Astrocyte (in vitro differentiated cells and primary cell): ENCODE measurements around the gene PTRHD1. TPM values are rescaled to one million over a fixed set of nuclear protein-coding genes. Genes with fewer than 3 reads are reported as not detected.

ENCODE experiments used
- DNase-seq: peaks from one replicate; pipeline ENCODE4 v3.0.0-alpha.2; 2010; ENCODE audit warnings: low read depth
- FAIRE-seq: peaks from 2 replicates; lab custom pipeline; 2011; peaks lifted over from hg19 to GRCh38; lab: Jason Lieb, UNC
- H2AFZ ChIP-seq: 2 replicates; pipeline ENCODE4 v1.6.0; 2012; ENCODE audit warnings: low read depth, low read length, inconsistent platforms
- H3K27ac ChIP-seq: 2 replicates; pipeline ENCODE4 v1.5.1; 2011; ENCODE audit warnings: low read depth, low read length, inconsistent platforms
- H3K27me3 ChIP-seq: 2 replicates; pipeline ENCODE4 v1.6.0; 2011; ENCODE audit warnings: low read length, inconsistent platforms; ENCODE audit not compliant: insufficient read depth
- H3K36me3 ChIP-seq: 2 replicates; pipeline ENCODE4 v1.5.1; 2011; ENCODE audit warnings: low read length, inconsistent platforms; ENCODE audit not compliant: insufficient read depth
- H3K4me1 ChIP-seq: 2 replicates; pipeline ENCODE4 v1.5.1; 2011; ENCODE audit warnings: low read length, inconsistent platforms; ENCODE audit not compliant: insufficient read depth
- H3K4me2 ChIP-seq: 2 replicates; pipeline ENCODE4 v1.6.0; 2012; ENCODE audit warnings: low read length, inconsistent platforms
- H3K4me3 ChIP-seq: 2 replicates; pipeline ENCODE4 v1.5.1; 2011; ENCODE audit warnings: low read depth, mild to moderate bottlenecking, low read length, inconsistent platforms; ENCODE audit not compliant: insufficient read depth
- H3K79me2 ChIP-seq: 2 replicates; pipeline ENCODE4 v1.6.0; 2012; ENCODE audit warnings: mild to moderate bottlenecking, low read length, inconsistent platforms; ENCODE audit not compliant: insufficient read depth
- H3K9ac ChIP-seq: 2 replicates; pipeline ENCODE4 v1.6.0; 2012; ENCODE audit warnings: mild to moderate bottlenecking, low read length, inconsistent platforms
- H3K9me3 ChIP-seq: 2 replicates; pipeline ENCODE4 v1.5.1; 2012; ENCODE audit warnings: low read depth, mild to moderate bottlenecking, low read length, inconsistent platforms; ENCODE audit not compliant: insufficient read depth
- H4K20me1 ChIP-seq: 2 replicates; pipeline ENCODE4 v1.6.0; 2012; ENCODE audit warnings: low read length, inconsistent platforms; ENCODE audit not compliant: insufficient read depth
- H3K27ac Mint-ChIP-seq: one replicate; pipeline ENCODE4 v1.8.0; 2021; ENCODE audit warnings: mild to moderate bottlenecking, mixed read lengths; ENCODE audit not compliant: unreplicated experiment
- H3K27me3 Mint-ChIP-seq: one replicate; pipeline ENCODE4 v1.8.0; 2021; ENCODE audit warnings: low read depth, mixed read lengths; ENCODE audit not compliant: unreplicated experiment
- H3K36me3 Mint-ChIP-seq: one replicate; pipeline ENCODE4 v1.8.0; 2021; ENCODE audit warnings: low read depth, mixed read lengths; ENCODE audit not compliant: unreplicated experiment
- H3K4me1 Mint-ChIP-seq: one replicate; pipeline ENCODE4 v1.8.0; 2021; ENCODE audit warnings: low read depth, mixed read lengths; ENCODE audit not compliant: unreplicated experiment
- H3K4me3 Mint-ChIP-seq: one replicate; pipeline ENCODE4 v1.8.0; 2021; ENCODE audit warnings: mild to moderate bottlenecking, moderate library complexity, mixed read lengths; ENCODE audit not compliant: unreplicated experiment
- H3K9me3 Mint-ChIP-seq: one replicate; pipeline ENCODE4 v1.8.0; 2021; ENCODE audit warnings: mild to moderate bottlenecking, mixed read lengths; ENCODE audit not compliant: unreplicated experiment
- EZH2 ChIP-seq: IDR thresholded peaks from 2 replicates; pipeline ENCODE4 v1.6.1; 2012; ENCODE audit warnings: mild to moderate bottlenecking, low read length, inconsistent platforms; ENCODE audit not compliant: insufficient read depth
- total RNA-seq: library from RNA; stranded (reverse); gene quantifications from 2 replicates; pipeline ENCODE4 v1.2.1, GENCODE V29; 2021
- TF ChIP-seq, protein P1 (sequence below): IDR thresholded peaks from 2 replicates; pipeline ENCODE4 v1.5.1; 2011; ENCODE audit warnings: low read depth, mild to moderate bottlenecking, inconsistent platforms, low read length, moderate library complexity; ENCODE audit not compliant: insufficient read depth

Gene PTRHD1
- total RNA-seq, 1 donor from 2014 or later: 28.7 TPM

GRCh38 chr2:24832931-24833701, 39.9 kb upstream of the PTRHD1 start:
- H3K9ac ChIP-seq: no peak overlapping the region
- H3K27me3 Mint-ChIP-seq: no peaks in the 10 kb centered on the region
- no peaks in the 10 kb centered on the region for H4K20me1 ChIP-seq
- TF ChIP-seq EZH2: no peak
- TF ChIP-seq, protein P1, sequence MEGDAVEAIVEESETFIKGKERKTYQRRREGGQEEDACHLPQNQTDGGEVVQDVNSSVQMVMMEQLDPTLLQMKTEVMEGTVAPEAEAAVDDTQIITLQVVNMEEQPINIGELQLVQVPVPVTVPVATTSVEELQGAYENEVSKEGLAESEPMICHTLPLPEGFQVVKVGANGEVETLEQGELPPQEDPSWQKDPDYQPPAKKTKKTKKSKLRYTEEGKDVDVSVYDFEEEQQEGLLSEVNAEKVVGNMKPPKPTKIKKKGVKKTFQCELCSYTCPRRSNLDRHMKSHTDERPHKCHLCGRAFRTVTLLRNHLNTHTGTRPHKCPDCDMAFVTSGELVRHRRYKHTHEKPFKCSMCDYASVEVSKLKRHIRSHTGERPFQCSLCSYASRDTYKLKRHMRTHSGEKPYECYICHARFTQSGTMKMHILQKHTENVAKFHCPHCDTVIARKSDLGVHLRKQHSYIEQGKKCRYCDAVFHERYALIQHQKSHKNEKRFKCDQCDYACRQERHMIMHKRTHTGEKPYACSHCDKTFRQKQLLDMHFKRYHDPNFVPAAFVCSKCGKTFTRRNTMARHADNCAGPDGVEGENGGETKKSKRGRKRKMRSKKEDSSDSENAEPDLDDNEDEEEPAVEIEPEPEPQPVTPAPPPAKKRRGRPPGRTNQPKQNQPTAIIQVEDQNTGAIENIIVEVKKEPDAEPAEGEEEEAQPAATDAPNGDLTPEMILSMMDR: no peak
- H3K9me3 Mint-ChIP-seq: no peaks in the 10 kb centered on the region
- no peaks in the 10 kb centered on the region for H3K9me3 ChIP-seq
- peaks cover 8% of the 10 kb centered on the region for H3K4me1 ChIP-seq
- H3K4me3 Mint-ChIP-seq: no peak overlapping the region
- no peak overlapping the region for H3K27ac Mint-ChIP-seq
- no peaks in the 10 kb centered on the region for H3K36me3 ChIP-seq
- no peak for DNase-seq
- no peak overlapping the region for H3K4me3 ChIP-seq
- peaks cover 2% of the 10 kb centered on the region for H3K4me1 Mint-ChIP-seq
- H3K4me2 ChIP-seq: no peak overlapping the region
- no peak overlapping the region for H3K27ac ChIP-seq
- no peaks in the 10 kb centered on the region for H3K27me3 ChIP-seq
- no peaks in the 10 kb centered on the region for H3K79me2 ChIP-seq
- FAIRE-seq: no peak
- H2AFZ ChIP-seq: no peak overlapping the region
- peaks cover 10% of the 10 kb centered on the region for H3K36me3 Mint-ChIP-seq

DNA sequence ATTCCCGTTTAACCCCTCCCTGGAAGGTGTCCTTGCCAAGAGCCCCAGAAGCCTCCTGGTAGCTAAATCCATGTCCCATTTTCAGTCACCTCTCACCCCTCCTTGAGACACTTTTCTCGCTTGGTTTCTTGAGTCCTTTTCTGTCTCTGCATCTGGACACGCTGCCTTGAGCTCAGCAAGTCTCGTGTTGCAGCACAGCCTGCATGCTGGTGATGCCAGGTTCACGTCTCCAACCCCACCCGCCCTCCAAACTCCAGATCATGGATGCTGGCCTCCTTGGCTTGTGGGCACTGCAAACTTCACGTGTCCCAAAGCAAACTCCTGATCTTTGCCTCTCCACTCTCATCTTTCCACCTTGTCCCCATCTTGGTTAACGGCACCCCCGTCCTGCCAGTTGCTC, 39.3 kb upstream of the PTRHD1 start:
- FAIRE-seq: no peak
- Histone ChIP-seq H3K4me1 (peaks cover 13% of the 10 kb centered on the region), H3K9me3 (no peaks in the 10 kb centered on the region), H3K79me2 (no peaks in the 10 kb centered on the region), H3K36me3 (no peaks in the 10 kb centered on the region), H3K27me3 (no peaks in the 10 kb centered on the region), H3K9ac (no peak overlapping the region), H3K4me3 (no peak overlapping the region), H4K20me1 (no peaks in the 10 kb centered on the region), H2AFZ (no peak overlapping the region), H3K4me2 (no peak overlapping the region), H3K27ac (no peak overlapping the region)
- no peaks in the 10 kb centered on the region for H3K27me3 Mint-ChIP-seq
- H3K36me3 Mint-ChIP-seq: peaks cover 8% of the 10 kb centered on the region
- DNase-seq: no peak
- TF ChIP-seq, protein P1: no peak
- H3K4me3 Mint-ChIP-seq: no peak overlapping the region
- peaks cover 3% of the 10 kb centered on the region for H3K4me1 Mint-ChIP-seq
- H3K27ac Mint-ChIP-seq: no peak overlapping the region
- H3K9me3 Mint-ChIP-seq: no peaks in the 10 kb centered on the region

GRCh38 chr2:24832073-24832461, 38.9 kb upstream of the PTRHD1 start:
- no peaks in the 10 kb centered on the region for H3K79me2 ChIP-seq
- H3K27ac Mint-ChIP-seq: no peak overlapping the region
- no peaks in the 10 kb centered on the region for H4K20me1 ChIP-seq
- no peak overlapping the region for H3K27ac ChIP-seq
- DNase-seq (no peak), FAIRE-seq (no peak)
- no peaks in the 10 kb centered on the region for H3K9me3 Mint-ChIP-seq
- no peak for TF ChIP-seq EZH2
- TF ChIP-seq, protein P1: no peak
- no peaks in the 10 kb centered on the region for H3K36me3 ChIP-seq
- no peak overlapping the region for H3K9ac ChIP-seq
- peaks cover 14% of the 10 kb centered on the region for H3K4me1 ChIP-seq
- peaks cover 3% of the 10 kb centered on the region for H3K4me1 Mint-ChIP-seq
- H3K36me3 Mint-ChIP-seq: peaks cover 6% of the 10 kb centered on the region
- H3K4me2 ChIP-seq: no peak overlapping the region
- H3K9me3 ChIP-seq: no peaks in the 10 kb centered on the region
- H3K27me3 ChIP-seq: no peaks in the 10 kb centered on the region
- H3K27me3 Mint-ChIP-seq: no peaks in the 10 kb centered on the region
- no peak overlapping the region for H2AFZ ChIP-seq
- no peak overlapping the region for H3K4me3 Mint-ChIP-seq
- no peak overlapping the region for H3K4me3 ChIP-seq
